Stimulated activated naive CD4-positive, alpha-beta T cell treated with Interleukin-2 at 50 U/mL for 16 hours (primary cell): ENCODE measurements around the gene WDR54.

Experiments
- DNase-seq: peaks from one replicate; lab custom pipeline; 2025; lab: John Stamatoyannopoulos, UW

The WDR54 gene, protein sequence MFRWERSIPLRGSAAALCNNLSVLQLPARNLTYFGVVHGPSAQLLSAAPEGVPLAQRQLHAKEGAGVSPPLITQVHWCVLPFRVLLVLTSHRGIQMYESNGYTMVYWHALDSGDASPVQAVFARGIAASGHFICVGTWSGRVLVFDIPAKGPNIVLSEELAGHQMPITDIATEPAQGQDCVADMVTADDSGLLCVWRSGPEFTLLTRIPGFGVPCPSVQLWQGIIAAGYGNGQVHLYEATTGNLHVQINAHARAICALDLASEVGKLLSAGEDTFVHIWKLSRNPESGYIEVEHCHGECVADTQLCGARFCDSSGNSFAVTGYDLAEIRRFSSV

GRCh38 chr2:74421221-74421870, at the start of gene WDR54, which contains the start of gene C2orf81:
Gene WDR54 (plus strand): TSS chr2:74421730. CDS start chr2:74422154, 424 bp downstream.
Gene C2orf81 (minus strand): TSS chr2:74421619. CDS start chr2:74421560, 59 bp downstream.
- peak; percentile 92 for DNase-seq

- DNase-seq = no peak
Observed at GRCh38 chr2:74372674-74373073, 48.9 kb upstream of the WDR54 start.

DNA sequence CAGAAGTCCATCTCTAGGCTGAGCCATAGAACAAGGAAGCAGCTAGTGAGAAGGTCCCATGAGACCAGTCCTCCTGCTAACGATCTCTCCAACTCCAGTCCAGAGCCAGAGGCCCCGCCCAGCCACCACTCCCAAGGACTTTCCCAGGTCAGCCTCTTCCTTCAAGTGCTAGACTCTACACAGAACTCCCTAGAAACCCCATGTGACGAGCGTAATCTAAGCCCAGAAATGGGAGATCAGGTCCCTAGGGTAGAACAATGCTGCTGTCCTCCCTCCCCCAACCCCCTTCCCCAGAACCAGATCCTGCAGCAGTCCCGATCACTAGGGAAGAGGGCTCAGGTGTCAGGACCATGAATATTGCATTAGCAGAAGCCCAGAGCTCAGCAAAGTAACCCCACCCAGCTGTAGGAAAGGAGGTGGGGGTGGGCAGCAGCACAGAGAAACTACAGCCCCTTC, 48.3 kb upstream of the WDR54 start:
- no peak for DNase-seq

DNA sequence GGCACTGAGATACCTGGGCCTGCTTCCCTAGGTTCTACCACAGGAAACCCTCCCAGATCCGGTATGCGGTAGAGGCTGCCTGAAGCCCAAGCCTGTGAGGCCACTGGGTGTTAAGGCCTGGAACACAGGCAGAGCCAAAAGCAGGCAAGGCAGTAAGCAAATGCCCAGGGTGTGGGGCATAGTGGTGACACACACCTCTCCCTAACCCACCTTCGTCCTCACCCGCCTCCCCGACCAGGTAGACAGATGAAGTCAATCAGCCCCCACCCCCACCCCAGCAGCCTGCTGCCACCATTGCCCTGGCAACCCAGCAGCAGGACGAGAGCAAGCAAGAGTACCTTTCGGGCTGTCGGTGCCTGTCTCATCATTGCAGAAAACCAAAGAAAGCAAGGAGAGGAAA, 47.5 kb upstream of the WDR54 start:
- DNase-seq = no peak

DNA sequence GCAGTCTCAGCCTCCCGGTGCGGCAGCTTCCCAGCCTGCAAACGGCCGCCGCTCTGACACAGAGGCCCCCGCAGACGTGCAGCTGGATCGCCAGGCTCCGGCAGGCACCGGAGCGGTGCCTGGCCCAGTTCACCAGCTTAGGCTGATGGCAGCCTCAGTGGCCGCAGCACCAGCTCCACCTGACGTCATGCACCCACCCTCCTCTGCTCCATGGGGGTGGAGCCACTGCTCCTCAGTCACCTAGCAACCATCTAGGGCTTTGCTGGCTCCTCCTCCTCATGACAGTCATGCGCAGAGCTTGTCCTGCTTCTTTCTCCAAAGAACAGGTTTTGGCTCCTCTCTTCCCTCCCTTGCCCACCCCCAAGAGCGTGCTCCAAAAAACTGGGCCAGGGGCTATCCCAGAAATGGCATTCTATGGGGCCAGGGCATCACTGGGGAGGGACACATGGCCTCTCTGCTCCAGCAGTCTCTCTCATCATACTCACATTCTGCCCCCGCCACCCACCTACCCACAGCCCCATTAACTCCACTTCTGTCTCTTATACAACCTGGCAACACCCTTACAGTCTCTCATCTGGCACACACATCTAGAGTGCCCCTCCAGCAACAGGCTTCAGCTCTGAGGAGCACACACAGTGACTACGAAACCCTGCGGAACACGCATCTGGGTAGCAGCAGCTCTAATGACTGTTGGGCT, 46.9 kb upstream of the WDR54 start:
- DNase-seq = no peak

DNA sequence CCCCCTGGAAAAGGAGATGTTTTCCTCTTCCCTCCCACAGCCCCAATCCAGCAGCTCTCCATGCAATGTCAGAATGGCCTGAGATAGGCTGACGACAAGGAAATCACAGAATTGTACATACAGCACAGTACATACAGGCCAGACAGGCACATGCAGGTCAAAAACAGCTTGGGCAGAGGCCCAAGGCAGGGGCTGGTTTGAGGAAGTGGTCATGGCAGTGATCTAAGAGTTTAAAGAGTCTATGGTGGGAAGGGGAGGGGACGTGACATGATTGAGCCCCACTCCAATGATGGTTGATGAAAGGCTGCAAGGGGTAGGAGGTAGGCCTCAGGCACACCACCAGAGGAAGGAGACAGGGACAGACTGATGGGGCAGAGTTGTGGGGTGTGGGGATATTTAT, 45.7 kb upstream of the WDR54 start:
- DNase-seq = no peak

- DNase-seq = no peak
Observed at GRCh38 chr2:74378007-74378406, 43.5 kb upstream of the WDR54 start.

GRCh38 chr2:74379851-74380789, 41.4 kb upstream of the WDR54 start, which contains the start of gene DCTN1:
Gene DCTN1 (minus strand): TSS chr2:74380311. CDS start chr2:74380037, 274 bp downstream.
- no peak for DNase-seq

GRCh38 chr2:74381751-74382150, 39.8 kb upstream of the WDR54 start:
- no peak for DNase-seq

- DNase-seq = no peak
Observed at GRCh38 chr2:74383254-74383653, 38.3 kb upstream of the WDR54 start.

DNA sequence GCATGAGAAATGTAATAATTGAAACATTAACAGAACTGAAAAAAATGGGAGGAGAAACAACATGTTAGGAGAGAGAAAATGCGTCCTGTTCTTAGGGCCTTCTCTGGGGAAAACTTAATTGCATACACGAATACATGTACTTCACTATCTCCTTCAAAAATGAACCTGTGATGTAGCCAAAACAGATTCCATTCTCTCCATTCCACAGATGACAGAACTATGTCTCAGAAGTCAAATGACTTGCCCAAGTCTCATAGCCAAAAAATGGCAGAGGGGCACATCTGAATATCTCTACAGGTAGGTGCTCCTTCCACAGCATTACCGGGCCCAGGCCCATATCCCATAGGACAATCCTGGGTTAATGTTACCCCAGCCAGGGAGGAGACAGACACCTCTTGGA, 37.5 kb upstream of the WDR54 start:
- no peak for DNase-seq

DNA sequence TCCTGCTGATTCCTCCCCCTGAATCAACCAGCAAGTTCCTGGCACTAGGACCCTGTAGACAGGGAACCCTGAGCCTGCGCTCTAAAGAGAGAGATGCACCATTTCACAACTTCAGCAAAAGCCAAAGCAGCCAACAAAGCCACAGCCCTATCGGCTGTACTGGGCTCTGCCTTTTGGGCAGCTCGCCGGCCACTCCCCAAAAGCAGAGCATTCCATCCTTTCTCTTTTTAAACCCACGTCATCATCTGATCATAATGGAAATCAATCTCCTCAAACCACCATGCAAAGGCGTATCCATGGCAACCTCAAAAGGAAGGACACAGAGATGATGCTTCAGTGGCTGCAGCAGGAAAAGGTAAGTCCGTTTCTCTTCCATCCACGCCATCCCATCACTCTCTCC, 36.1 kb upstream of the WDR54 start:
- DNase-seq = no peak

DNA sequence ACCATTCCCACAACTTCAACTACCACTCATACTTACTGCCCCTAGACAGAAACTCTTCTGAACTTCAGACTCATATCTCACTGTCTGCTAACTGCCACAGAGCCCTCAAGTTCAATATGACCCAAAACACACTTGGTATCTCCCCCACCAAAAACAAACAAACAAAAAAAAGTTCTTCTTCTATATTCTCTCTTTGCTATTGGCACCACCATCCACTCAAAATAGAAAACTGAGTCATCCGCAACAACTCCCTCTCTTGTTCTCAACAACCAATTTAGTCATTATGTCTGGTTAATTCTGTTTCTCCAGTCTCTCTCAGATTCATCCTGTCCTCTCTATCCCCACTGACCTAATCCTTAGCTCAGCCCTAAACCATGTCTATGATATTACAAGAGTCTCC, 34.2 kb upstream of the WDR54 start:
- no peak for DNase-seq

GRCh38 chr2:74390606-74391005, 30.9 kb upstream of the WDR54 start:
- no peak for DNase-seq

GRCh38 chr2:74391209-74391579, 30.3 kb upstream of the WDR54 start:
- no peak for DNase-seq

GRCh38 chr2:74391580-74392448, 29.7 kb upstream of the WDR54 start:
- DNase-seq = peak; percentile 91

DNA sequence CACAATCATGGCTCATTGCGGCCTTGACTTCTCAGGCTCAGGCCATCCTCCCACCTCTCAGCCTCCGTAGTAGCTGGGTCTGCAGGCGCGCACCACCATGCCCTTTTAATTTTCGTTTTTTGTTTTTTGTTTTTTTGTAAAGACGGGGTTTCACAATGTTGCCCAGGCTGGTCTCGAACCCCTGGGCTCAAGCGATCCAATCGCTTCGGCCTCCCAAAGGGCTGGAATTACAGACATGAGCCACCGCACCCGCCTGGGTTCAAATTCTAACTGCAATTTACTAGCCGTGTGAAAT, 29.1 kb upstream of the WDR54 start:
- no peak for DNase-seq

GRCh38 chr2:74393525-74393924, 28.0 kb upstream of the WDR54 start:
- no peak for DNase-seq

DNA sequence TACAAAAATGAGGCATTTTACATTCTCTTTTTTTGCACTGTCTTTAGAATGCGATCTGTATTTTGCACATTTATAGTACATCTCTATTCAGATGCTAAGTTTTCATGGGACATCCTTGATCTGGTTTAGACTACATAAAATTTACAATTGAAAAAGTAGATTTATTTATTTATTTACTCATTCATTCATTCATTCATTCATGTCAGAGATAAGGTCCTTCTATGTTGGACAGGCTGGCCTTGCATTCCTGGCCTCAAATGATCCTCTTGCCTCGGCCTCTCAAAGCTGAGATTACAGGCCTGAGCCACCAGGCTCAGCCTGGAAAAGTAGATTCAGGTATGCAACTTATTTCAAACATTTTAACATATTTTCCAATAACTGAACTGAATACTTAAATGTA, 25.4 kb upstream of the WDR54 start:
- no peak for DNase-seq

- DNase-seq = no peak
Observed at GRCh38 chr2:74399785-74400184, 21.7 kb upstream of the WDR54 start.

GRCh38 chr2:74401891-74402290, 19.6 kb upstream of the WDR54 start:
- DNase-seq = no peak
